HG03196 (cell line): ENCODE results near the gene CEP85L.

ENCODE experiments used
- ATAC-seq: cut with Tn5 transposase; IDR thresholded peaks from one replicate; pipeline ENCODE4 v1.9.1; 2021; ENCODE audit not compliant: unreplicated experiment

CEP85L gene

DNA sequence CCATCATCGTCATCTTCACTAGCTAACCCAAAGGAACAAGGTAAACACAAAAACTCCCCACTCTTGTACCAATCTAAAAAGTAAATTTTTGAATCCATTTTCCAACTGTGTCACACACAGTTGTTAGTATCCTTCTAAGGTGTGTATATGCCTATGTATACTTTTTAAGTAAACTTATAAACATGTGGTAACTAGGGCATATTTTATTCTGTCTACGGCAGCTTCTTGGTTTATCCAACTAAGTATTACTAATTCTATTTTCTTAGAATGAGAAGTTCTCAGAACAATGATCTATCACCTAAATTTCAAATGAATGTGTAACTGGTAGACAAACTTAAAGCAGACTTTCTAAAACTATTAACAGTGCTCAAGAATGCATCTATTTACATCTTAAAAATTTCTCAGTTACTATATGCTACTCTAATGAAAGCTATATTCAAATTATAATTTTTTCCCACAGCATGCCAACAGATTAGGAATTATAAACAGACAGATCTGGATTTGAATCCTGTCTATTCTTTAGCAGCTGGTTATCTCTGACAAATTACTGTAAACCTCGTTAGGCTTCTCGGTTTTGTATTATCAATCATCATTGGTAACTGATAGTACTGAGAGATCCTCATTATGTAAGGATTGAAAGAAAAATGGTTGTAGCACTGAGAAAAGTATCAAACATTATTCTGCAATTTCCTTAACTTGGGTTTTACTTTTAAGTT is 105.1 kb downstream of the CEP85L start:
- ATAC-seq, result no peak

DNA sequence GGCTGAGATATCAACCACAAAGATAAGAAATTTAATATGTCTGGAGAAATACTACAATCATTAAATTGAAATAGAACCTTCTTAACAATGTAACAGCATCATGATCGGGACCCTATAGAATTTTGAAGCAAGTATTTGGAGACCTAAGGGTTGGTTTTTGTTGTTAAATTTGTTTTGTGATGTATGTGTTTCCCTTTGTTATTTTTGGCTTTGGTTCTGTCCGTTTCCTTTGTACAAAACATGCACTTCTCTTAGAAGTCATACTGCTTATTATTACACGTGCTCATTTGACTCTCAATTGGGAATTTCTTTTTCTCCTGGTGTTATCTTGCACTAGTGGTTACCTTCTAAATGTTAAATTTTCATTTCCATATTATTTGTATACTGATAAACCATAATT is 107.3 kb downstream of the CEP85L start:
- no peak for ATAC-seq

DNA sequence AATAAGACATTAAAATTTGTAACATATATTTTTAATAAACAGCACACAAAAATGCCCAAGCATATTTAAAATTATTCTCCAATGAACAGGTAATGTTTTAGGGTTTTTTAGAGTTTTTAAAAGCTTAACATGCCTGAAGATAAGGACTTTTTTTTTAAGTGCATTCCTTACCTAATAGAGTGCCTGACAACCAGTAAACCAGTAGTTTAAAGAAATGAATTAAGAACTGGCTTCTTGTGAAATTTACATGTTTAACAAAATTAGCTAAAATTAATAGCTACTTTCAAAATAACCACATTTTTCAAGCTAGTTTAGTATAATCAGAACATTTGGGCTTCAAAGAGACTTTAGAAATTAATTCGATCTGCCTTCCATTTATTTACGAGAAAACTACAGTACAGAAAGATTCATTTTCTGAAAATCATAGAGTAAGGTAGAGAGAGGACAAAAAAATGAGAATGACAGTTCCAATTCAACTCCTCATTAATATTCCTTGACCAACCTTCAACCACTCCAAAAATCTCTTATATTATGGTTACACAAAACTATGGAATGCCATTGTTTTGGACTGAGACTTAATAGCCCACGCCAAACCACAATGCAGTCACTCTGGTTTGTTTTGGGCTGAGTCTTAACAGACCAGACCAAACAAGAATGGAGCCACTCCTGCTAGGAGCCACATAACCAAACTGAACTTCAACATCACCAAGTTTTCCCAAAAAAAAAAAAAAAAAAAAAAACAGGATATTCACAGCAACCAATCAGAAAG is 109.0 kb downstream of the CEP85L start:
- no peak for ATAC-seq

DNA sequence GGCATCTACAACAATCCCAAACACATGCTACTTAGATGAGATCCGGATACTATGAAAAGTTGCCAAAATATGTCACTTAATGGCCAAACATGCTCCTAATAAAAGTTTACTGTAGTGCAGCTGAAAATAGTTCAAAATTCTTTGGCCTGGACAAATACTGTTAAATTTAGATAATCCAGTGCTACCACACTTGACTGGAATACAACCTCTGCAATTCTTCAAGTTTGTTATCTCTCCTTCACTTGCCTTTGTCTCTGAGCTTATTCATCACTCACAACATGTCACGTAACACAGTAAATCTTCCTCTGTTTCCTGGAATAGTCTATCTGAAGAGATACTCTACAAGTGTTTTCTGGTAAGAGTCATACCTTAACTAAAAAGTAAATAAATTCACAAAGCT is 113.8 kb downstream of the CEP85L start:
- ATAC-seq, result no peak

DNA sequence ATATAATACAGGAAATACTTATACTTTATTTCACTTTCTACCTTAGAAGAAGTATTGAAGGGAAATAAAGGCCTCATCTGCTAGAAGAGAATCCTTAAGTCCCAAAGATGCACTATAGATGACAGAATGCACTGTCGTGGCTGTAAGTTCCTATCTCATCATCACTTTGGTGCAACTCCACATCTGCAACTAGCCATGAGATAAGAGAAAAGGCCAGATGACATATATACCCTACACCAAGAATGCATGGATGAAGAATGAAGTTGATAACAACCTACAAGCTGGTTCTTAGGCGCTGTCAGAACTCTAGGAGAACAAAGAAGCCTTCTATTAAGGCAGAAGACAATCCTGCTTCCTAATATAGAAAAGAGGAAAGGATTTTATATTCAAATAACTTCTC is 114.9 kb downstream of the CEP85L start:
- ATAC-seq, result no peak

DNA sequence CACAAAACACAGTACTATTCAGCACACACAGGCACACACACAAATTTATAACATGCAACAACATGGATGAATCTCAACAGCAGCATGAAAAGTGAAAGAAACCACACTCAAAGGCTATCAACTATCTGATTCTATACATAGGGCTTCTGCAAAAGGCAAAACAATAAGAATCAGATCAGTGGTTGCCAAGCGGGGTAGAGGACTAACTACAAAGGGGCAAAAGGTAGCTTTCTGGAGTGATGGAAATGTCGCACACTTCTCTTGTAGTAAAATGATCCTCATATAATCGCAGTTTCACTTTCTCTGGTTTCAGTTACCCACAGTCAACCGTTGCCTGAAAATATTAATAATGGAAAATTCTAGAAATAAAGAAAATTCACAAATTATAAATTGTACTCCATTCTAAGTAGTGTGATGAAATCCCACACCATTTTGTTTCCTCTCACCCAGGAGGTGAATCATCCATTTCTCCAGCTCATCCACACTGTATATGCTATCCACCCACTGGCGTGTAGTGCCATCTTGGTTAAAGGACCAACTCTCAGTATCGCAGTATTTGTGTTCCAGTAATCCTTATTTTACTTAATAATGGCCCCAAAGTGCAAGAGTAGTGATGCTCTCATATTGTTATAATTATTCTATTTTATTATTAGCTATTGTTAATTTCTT is 116.1 kb downstream of the CEP85L start:
- ATAC-seq, result no peak

DNA sequence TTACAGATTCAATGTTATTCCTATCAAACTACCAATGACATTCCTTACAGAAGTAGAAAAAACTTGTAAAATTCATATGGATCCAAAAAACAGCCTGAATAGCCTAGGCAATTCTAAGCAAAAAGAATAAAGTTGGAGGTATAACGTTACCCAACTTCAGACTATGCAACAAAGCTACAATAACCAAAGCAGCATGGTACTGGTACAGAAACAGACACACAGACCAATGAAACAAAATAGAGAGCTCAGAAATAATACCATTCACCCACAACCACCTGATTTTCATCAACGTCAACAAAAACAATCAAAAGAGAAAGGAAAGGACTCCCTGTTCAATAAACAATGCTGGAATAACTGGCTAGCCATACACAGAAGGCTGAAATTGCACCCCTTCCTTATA is 120.4 kb downstream of the CEP85L start:
- no peak for ATAC-seq

DNA sequence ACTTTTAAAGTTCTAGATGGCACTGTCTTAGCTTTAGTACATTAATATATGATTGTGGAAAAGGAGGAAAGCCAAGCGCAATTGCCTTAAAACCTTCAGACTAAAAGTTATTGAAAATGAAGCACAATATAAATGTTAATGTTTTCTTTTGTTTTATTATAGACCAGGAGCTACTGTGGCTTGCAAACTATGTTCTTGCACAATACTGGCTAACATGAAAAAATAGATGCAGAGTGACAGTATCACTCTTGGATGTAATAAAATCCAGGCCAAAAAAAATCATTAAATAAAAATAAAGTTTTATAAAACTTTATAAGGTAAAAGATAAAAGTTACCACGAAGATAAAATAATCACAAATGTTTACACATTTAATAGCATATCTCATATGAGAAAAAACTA is 121.6 kb downstream of the CEP85L start:
- ATAC-seq, result no peak

DNA sequence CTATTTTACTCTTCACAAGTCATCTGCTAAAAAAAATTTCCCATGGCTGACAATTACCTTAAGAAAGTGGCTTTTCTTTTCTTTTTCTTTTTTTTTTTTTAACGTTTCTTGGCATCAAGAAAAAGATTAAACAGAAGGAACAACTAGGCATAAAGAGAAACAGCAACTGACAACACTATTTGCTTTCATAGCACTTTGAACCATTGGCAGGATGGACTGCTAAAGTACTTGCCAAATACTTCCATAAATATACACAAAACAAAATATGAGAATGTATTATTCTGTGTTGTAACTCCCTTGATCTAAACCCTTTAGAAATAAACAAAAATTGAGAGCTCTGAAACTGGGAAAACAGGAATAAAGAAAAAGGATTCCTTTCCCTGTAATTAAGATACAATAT is 123.3 kb downstream of the CEP85L start:
- ATAC-seq, result no peak

DNA sequence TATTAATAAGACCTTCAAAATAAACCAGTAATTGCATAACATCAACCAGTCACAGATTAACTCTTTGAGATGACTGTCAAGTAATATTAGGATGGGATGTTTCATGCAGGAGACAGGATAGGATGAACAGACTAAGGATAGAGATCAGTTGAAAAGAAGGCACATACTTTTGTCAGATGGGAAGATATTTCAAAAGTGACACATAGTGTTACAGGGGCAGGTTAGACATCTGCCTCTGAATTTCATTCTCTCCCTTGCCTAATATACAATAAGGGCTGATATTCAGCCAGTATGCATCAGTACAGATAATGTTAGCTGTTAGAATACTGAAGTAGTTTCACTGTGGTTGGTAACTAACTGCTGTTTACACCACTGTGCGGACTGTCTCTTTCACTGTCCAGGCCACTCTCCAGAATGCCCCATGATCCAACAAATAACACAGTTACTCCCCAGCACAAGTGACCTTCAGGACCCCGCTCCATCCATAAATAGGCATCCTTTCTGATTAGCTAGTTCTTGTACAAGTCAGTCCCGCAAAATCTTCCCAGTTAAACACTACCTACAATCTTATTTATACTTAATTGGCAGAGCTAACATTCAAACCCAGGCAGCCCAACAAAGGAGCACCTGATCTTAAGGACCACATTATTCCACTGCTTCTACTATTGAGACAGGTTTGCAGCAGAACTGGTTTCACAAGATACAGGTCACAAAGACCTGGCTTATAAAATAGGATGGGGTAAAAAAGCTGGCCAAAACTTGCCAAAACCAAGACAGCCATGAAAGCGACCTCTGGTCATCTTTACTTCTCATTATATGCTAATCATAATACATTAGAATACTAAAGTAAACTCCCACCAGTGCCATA is 125.2 kb downstream of the CEP85L start:
- ATAC-seq, result no peak

DNA sequence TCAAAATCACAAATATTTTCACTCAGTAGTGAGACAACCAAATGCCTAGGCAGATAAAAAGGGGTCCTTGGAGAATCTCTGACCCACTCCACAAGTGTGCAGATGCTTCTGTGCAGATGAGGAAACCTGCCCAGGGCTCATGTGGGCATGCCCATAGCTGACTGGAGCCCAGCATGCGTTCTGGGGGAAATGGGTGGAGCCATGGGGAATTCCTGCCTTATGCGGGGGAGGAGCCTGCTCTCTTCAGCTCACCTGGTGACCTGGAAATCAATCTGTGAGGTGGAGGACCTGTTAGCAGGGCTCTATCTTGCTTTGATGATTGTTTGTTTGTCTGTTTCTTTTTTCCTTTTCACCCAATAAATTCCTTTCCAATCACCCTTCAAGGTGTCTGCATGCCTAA is 126.7 kb downstream of the CEP85L start:
- ATAC-seq, result no peak

GRCh38 chr6:118523216-118523615 is 128.2 kb downstream of the CEP85L start:
- ATAC-seq, result no peak

DNA sequence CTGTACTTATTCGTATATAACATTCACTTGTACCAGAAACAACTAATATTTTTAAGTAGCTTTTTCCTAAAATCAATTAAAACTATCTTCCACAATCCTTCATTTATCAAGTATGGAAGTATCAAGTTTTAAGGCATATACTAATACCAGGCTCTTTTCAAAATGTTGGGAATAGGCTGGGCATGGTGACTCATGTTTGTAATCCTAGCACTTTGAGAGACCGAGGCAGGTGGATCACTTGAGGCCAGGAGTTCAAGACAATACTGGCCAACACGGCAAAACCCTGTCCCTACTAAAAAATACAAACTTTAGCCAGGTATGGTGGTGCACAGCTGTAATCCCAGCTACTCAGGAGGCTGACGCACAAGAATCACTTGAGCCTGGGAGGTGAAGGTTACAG is 129.0 kb downstream of the CEP85L start:
- ATAC-seq, result no peak

DNA sequence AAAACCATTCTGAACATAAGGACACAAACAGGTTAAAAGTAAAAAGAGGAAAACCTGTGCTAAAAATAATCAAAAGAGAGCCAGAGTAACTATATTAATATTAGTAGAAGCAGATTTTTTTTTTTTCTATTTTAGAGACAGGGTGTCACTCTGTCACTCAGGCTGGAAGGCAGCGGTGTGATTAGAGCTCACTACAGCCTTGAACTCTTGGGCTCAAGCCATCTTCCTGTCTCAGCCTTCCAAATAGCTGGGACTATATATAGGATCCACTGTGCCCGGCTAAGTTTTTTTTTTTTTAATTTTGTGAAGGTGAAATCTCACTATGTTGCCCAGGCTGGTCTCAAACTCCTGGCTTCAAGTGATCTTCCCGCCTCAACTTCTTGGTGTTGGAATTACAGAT is 136.7 kb downstream of the CEP85L start:
- no peak for ATAC-seq

- no peak for ATAC-seq
Measured at GRCh38 chr6:118511930-118512715, 139.3 kb downstream of the CEP85L start.

DNA sequence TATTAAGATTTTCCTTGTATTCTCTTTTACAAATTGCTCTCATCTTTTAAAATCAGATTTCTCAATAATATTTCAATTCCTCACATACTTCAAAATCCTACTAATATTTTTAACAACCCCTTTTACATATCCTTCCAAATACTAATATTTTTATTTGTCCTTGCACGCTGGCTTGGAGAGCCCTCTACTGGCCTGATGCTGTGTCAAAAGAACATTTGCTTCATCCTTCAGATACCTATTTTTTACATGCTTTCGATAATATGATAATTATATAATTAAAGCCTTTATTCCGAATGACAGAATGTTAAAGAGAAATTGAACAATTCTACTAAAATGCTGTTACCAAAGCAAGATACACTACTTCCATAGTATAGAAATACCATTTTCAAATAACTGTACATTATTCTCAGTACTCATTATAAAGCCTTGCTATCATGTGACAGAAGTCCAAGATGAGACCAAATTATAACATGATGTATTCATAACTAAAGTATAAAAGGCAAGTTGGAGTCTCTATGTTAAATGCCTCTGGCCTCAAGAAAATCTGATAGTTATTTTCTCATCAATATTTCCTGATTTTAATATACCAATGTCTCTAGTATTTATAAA is 142.3 kb downstream of the CEP85L start:
- ATAC-seq, result no peak

DNA sequence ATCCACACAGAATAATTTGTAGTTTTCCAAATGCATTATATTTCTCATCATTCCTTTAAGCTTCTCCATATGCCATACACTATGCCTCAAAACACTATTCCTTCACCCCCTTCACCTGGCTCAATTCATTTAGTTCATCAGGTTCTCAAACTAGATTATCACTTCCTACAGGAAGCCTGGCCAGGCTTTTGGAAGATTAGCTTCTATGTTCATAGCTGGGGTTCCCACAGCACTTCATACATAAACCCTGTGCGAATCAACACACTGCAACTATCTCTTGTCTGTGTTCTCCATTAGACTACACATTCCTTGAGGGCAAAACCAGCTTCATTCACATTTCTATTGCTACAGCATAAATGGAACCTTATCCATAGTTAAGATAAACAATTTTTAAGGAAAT is 143.8 kb downstream of the CEP85L start:
- no peak for ATAC-seq

- no peak for ATAC-seq
Measured at GRCh38 chr6:118506071-118506638, 145.2 kb downstream of the CEP85L start.

DNA sequence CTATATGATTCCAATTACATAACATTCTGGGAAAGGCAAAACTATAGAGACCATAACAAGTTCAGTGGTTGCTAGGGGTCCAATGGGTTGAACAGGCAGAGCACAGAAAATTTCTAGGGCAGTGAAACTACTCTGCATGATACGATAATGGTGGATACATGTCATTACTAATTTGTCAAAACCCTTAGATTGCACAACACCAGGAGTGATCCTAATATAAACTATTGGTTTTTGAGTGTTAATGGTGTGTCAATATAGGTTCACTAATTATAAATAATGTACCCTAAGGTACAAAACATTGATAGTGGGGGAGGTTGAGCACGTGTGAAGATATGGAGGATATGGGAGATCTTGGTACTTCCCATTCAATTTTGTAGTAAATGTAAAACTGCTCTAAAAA is 145.7 kb downstream of the CEP85L start:
- no peak for ATAC-seq

- ATAC-seq, result no peak
Measured at GRCh38 chr6:118504611-118505010, 146.8 kb downstream of the CEP85L start.
